Measurements from ENCODE around the gene SETD2.

Gene SETD2

DNA sequence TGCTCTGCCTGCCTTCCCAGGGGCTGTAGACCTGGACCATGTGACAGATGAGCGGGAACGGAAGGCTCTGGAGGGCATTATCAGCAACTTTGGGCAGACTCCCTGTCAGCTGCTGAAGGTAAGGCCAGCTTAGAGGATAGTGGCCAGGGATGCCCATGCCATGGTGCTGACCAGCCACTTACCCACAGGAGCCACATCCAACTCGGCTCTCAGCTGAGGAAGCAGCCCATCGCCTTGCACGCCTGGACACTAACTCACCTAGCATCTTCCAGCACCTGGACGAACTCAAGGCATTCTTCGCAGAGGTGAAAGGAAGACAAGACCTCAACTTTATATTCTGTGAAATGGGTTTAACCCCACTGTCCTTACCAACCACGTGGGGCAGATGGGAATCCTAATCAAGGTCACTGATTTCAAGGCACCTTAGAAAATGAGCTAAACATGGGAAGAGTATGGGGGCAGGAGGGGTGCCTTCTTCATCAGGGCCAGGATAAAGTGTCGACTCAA is 157.7 kb downstream of the SETD2 start:
- DNase-seq = no peak

DNA sequence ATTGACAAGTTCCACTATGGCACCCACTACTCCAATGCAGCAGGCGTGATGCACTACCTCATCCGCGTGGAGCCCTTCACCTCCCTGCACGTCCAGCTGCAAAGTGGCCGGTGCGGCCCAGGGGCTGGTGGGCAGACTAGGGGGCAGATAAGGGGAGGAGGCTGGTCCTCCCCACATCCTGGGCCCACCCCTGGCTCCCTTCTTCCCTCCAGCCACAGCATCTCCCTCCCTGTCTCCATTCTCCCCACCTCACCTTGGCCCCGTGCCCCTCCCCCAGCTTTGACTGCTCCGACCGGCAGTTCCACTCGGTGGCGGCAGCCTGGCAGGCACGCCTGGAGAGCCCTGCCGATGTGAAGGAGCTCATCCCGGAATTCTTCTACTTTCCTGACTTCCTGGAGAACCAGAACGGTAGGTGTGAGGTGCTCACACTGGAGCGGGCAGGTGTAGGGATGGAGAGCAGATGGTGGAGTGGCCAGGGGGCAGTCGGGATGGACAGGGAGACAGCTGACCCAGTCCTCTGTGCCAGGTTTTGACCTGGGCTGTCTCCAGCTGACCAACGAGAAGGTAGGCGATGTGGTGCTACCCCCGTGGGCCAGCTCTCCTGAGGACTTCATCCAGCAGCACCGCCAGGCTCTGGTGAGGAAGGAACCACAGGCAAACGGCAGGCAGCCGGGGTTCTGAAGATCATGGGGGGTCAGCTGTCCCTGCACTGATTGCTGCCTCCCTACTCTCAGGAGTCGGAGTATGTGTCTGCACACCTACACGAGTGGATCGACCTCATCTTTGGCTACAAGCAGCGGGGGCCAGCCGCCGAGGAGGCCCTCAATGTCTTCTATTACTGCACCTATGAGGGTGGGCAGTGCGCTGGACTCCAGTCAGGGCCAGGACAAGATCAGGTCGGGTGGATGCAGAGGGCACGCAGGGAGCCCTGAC is 158.4 kb downstream of the SETD2 start:
- no peak for DNase-seq

DNA sequence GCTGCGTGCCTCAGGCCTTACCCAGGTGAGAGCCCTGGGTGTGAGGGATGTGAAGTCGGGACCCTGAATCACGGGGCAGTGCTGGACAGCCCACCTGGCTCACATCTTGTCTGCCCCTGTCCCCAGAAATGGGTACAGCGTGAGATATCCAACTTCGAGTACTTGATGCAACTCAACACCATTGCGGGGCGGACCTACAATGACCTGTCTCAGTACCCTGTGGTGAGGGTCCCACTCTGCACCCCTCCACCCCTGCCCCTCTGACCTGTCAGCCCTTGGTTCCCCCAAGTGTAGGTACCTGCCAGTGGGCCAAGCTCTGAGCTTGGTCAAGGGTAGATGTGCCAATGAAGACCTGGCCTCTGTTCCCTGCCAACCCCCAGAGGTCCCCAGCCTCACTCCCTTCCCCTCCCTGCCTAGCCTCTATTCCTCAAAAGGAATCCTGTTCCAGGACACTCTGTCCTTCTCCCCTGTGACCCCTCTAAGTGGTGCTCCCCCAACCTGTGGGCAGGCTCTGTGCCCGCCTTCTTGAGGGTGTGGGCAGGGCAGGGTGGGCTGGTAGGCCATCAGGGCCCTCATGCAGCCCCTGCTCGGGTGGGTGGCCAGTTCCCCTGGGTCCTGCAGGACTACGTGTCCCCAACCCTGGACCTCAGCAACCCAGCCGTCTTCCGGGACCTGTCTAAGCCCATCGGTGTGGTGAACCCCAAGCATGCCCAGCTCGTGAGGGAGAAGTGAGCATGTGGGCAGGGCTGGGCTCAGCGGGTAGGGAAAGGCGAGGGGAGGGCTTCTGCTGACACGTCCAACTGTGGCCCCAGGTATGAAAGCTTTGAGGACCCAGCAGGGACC is 159.3 kb downstream of the SETD2 start:
- no peak for DNase-seq

DNA sequence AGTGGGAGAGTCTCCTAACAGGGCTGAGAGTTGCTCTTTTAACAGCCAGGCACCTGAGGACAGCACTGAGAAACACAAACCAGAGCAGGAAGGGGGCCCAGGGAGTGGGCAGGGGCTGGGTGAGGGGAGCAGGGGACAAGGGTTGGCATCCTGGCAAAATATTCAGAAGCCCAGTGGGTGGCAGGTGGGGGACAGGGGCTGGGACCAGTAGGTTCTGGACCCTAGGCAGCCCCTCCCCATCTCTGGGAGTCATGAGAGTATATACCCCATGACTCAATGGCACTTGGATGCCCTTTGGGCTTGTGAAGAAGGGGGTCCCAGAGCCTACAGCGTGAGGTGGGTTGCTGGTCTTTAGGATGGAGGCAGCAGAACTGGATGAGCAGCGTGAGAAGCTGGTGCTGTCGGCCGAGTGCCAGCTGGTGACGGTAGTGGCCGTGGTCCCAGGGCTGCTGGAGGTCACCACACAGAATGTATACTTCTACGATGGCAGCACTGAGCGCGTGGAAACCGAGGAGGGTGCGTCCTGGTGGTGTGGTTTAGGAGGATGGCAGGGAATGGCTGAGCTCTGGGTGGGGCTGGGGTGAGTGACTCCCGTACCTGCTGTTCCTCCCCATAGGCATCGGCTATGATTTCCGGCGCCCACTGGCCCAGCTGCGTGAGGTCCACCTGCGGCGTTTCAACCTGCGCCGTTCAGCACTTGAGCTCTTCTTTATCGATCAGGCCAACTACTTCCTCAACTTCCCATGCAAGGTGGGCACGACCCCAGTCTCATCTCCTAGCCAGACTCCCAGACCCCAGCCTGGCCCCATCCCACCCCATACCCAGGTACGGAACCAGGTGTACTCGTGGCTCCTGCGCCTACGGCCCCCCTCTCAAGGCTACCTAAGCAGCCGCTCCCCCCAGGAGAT is 160.2 kb downstream of the SETD2 start:
- no peak for DNase-seq

DNA sequence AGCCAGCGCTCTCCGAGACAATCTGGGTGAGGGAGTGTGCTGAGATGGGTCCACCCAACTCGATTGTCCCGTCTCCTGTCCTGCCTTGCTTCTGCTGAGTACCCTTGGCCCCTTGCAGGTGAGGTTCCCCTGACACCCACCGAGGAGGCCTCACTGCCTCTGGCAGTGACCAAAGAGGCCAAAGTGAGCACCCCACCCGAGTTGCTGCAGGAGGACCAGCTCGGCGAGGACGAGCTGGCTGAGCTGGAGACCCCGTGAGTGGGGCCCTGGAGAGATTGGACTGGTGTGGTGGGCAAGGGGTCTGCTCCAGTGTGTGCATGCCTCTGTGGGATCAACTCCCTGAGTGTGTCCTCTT is 160.9 kb downstream of the SETD2 start:
- DNase-seq = no peak

DNA sequence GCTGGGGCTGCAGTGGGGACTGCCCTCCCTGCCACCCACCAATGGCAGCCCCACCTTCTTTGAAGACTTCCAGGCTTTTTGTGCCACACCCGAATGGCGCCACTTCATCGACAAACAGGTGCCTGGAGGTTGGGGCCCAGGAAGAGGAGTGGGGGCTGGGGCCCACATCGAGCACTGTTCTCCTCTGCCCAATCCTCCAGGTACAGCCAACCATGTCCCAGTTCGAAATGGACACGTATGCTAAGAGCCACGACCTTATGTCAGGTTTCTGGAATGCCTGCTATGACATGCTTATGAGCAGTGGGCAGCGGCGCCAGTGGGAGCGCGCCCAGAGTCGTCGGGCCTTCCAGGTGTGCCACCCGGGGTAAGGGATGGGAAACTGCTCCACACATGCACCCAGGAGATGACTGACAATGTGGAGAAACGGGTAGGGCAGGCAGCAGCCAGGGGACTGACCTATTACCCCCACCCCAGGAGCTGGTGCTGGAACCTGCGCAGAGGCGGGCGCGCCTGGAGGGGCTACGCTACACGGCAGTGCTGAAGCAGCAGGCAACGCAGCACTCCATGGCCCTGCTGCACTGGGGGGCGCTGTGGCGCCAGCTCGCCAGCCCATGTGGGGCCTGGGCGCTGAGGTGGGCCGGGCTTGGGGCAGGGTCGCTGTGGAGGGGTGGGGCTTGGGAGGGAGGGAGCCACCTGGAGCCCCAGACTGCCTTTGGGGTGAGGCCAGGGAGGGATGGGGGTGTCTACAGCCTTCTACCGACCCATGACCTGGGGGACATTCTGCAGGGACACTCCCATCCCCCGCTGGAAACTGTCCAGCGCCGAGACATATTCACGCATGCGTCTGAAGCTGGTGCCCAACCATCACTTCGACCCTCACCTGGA is 161.5 kb downstream of the SETD2 start:
- DNase-seq = no peak

DNA sequence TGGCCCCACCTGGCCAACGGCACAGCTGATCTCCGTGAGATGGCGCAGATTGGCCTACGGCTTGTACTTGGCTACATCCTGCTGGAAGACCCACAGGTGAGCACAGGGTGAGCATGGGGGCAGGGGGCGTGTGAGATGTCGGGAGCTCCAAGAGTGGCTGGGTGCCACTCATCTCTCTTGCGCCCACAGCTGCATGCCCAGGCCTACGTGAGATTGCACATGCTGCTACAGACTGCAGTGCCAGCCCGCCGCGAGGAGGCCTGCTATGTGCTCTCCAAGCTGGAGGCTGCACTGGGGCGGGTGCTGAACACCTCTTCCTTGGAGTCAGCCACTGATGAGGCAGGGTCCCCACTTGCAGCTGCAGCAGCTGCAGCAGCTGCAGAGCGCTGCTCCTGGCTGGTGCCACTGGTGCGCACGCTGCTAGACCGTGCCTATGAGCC is 162.2 kb downstream of the SETD2 start:
- no peak for DNase-seq

DNA sequence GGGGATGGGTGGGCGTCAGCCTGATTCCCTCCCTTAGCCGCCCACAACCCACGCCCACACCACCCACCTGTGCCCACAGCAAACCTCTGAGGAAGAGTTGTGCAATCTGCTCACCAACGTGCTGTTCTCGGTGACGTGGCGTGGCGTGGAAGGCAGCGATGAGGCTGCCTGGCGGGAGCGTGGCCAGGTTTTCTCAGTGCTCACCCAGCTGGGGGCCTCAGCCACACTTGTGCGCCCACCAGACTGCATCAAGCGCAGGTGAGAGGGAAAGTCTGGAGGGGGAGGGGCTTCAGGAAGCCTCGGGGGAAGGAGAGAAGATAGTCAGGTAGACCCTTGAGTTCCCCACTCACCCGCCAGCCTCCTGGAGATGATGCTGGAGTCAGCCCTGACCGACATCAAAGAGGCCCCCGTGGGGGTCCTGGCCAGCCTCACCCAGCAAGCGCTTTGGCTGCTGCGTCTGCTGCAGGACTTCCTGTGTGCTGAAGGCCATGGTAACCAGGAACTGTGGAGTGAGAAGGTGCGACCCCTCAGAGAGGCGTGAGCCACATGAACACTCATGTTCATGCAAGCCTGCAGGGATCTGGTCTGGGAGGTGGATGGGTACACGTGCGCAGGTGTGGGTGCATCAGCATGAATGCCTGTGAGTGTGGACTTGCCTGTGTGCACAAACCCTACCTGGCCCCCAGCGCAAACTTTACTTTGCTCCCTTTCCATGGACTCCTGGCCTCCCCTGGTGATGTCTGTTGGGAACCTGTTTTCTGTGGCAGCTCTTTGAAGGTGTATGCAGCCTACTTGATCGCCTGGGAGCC is 162.8 kb downstream of the SETD2 start:
- DNase-seq = no peak

DNA sequence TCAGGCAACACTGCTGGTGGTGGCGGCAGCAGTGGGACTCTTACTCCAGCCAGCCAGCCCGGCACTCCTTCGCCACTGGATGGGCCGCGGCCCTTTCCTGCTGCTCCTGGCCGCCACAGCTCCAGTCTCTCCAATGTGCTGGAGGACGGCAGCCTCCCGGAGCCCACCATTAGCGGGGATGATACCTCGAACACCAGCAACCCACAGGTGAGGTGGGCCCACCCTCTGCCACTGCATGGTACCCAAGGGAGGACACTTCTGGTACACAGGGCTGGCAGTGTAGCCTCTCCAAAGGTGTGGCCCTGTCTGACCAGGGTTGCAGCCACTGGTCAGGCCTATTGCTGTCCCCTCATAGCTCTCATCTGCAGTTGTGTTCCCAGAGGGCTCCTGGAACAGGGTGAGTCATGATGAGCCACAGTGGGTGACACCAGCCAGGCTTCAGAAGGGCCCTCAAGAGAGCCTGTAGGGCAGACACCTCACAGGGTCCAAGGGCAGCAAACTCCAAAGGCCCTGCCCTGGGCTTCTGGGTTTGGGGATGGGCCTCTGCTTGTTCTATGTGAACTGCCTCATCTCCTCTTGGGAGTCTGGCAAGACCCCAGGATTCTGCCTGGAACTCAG is 163.6 kb downstream of the SETD2 start:
- no peak for DNase-seq

DNA sequence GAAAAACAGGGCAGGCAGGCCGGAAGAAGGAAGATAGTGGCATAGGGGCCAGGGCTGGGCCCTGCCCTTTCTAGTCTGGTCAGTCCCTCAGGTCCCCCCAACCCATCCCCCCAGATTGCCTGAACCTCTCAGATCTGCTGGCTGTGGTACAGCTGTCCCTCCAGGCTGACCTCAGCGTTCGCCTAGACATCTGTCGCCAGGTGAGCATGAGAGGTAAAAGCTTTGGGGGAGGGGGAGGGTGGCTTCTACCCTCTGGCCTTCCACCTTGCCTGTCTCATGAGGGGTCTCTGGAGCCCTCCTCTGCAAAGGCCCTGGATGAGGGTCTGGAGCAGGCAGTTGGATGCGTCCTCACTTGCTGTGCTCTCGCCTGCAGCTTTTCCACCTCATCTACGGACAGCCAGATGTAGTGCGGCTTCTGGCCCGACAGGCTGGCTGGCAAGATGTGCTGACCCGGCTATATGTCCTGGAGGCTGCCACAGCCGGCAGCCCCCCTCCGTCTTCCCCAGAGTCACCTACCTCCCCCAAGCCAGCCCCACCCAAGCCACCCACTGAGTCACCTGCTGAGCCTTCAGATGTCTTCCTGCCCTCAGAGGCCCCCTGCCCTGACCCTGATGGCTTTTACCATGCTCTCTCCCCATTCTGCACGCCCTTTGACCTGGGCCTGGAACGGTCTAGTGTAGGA is 164.3 kb downstream of the SETD2 start:
- no peak for DNase-seq

DNA sequence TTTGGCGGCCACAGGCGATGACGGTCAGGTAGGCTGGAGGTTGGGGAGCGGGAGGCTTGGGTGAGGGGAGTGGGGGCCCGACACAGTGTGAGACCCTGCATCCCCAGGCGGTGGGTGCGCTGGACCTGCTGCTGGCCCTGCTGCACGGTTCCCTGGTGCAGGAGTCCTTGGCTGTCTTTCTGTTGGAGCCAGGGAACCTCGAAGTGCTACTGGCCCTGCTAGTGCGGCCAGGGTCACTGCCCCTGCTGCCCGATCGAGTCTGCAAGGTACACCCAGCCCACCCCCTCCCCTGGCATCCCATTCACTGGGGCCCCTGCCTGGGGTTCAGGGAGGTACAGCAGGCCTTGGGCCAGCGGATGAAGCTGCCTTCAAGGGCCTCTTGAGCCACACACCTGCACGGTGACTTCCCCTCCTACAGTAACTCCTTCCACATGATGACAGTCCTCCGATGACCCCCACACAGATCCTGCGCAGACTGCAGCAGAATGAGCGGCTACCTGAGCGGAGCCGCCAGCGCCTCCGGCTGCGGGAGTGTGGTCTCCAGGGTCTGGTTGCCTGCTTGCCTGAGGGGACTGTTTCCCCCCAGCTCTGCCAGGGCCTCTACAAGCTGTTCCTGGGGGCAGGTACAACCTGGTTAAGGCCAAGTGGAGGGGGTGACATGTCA is 164.9 kb downstream of the SETD2 start:
- no peak for DNase-seq

DNA sequence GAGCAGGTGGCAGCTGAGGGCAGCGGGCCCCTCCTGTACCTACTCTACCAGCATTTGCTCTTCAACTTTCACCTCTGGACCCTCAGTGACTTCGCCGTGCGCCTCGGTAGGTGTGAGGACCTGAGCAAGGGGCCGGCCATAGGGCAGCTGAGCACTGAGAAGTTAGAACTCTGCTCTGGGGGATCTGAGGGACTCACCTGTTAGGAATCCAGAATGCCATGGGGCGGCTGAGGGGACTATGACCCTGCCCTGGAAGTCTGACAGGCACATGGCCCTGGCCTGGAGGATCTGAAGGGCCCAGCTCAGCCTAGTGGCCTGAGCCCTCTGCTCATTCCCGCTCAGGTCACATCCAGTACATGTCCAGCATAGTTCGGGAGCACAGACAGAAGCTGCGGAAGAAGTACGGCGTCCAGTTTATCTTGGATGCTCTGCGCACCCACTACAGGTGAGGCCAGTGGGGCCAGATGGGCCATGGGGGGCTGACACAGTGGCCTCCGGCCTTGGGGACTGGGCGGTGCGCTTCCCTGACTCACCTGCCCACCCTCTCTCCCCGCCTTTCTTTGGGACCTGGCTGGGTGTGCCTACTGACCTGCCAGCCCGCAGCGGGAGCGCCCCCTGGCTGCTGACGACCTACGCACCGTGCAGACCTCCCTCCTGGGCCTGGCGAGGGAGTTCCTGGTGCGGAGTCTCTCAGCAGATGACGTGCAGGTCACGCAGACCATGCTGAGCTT is 165.6 kb downstream of the SETD2 start:
- peak; percentile 5 for DNase-seq

DNA sequence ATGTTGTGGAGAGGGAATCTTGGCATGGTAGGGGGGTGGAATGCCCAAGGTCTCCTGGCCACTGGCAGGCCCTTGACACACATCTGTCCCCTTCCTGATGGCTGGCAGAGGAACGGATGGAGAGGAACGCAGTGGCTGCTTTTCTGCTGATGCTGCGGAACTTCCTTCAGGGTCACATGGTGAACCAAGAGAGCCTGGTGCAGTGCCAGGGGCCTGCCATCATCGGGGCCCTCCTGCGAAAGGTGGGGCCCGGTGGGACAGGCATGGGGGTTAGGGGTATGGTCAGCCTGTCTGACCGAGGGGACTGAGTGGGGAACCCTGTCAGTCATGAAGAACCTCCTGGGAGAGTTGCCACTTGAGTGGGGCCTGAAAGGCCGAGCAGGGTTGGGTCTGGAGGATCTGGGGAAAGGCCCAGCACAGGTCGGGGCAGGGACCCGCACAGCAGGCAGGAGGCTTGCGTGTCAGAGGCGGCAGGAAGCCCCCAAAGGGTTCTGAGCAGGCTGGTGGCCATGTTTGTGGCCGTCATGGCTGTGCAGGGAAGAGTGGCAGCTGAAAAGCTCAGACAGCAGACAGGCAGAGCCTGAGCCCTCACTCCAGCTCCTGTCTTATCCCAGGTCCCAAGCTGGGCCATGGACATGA is 166.3 kb downstream of the SETD2 start:
- no peak for DNase-seq

DNA sequence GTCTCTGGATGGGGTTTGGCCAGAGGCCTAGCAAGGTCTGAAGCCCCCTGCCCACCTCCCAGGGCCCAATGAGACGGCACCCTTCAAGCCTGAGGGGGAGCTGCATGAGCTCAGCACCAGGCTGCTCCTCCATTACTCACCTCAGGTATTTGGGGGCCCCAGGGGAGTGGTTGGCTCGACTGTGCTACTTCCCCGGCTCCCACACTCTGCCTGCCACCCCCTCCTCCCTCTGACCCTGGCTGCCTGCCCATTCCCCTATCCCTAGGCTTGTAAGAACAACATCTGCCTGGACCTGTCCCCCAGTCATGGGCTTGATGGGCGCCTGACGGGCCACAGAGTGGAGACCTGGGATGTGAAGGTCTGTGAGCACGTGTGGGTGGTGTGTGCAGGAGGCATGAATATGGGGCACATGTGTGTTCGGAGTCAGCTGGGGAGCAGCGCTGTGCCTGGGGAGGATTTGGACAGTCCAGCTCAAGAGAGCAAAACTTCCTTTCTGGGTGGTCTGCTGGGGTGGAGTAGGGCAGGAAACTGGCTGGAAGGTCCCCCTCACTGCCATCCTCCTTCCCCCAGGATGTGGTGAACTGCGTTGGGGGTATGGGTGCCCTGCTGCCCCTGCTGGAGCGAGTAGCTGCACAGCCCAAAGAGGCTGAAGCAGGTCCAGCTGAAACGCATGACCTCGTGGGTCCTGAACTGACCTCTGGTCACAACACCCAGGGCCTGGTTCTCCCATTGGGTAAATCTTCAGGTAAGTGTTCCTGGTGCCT is 167.0 kb downstream of the SETD2 start:
- no peak for DNase-seq

DNA sequence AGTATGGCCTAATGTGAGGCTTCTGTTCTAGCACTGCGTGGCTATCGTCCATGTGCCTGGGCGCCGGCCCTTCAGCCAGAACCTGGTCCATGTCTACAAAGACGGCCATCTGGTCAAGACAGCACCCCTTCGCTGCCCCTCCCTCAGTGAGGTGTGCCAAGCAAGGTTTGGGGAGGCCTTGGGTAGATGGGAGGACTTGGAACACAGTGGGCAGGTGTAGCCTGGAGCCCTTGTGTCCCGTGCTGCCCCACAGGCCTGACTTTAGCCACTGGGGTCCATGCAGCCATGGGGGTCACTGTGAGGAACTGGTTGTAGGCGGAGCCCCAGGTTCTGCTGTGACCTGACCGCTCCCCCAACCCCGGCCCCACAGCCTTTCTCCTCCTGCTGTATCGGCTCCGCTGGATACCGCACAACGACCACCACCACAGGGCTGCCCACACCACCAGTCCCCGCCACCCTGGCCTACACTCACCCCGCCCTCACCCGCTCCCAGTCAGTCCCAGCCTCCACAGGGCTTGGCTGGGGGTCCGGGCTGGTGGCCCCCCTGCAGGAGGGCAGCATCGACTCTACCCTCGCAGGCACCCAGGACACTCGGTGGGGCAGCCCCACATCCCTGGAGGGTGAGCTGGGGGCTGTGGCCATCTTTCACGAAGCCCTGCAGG is 167.9 kb downstream of the SETD2 start:
- DNase-seq = no peak
